T47D (cell line): ENCODE measurements around the gene TSEN2.
"Not testable (repeated sequence)": the region's sequence is repeated elsewhere in the genome, so short reads cannot be mapped to it uniquely, and the experiment has no call there.

Experiments
- DNase-seq, 2 experiments: peaks; one replicate each; pipeline versions ENCODE4 v3.0.0 to v3.0.0-alpha.2; 2011 to 2012; ENCODE audit warnings: low read depth in 1 of 2, low spot score in 1 of 2
- JUND ChIP-seq: IDR thresholded peaks from 2 replicates; pipeline ENCODE4 v1.6.1; 2012; ENCODE audit warnings: low read depth
- in situ Hi-C: cut with HindIII; loops from 2 replicates; pipeline ENCODE4 v1.10.0; 2016; ENCODE audit warnings: low sequenced_read_pairs, low pct_unique_long_range_greater_than_20kb

Gene TSEN2

DNA sequence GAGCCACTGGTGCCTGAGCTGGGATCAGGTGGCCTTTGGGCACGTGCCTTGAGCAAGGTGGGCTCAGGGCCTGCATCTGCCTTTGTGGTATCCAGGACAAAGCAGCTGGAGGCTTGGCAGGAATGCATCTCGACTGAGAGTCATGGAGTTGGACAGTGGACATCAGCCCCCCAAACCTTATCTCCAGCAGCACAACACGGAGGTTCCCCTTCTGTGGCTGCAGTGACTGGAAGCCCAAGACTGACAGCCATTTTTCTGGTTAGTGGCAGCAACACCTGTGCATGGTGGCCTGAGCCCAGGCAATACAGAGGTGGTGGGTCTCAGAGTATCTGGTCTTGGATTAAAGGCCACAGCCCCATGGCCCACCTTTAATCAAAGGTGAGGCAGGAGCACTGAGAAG, 27.8 kb upstream of the TSEN2 start:
- no peak for TF ChIP-seq JUND

GRCh38 chr3:12457380-12457779, 26.9 kb upstream of the TSEN2 start:
- in situ Hi-C loops, DNase-seq: not testable (repeated sequence)

More for the DNA sequence above, 27.8 kb upstream of the TSEN2 start:
- in situ Hi-C loops: no loop called here
- DNase-seq: no peak

- no peak for DNase-seq
- TF ChIP-seq JUND: no peak
- in situ Hi-C loops: no loop called here
Observed at GRCh38 chr3:12458901-12459300, 25.4 kb upstream of the TSEN2 start.

DNA sequence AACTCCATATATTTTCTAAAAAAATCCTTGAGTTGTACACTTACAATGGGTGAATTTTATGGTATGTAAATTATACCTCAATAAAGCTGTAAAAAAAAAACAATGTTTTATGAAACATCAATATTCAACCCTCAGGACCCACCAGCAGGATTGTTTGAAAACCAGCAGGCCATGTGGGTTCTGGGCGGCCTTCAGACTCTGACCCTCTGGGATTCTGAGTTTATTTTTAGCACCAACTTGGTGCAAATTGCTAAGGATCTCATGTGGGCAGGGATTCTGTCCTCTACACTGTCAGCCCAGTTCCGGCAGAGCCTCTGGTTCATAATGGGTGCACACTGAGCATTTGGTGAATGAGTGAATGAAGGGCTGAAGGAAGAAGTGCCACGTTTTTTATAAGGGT, 24.2 kb upstream of the TSEN2 start:
- DNase-seq: no peak
- in situ Hi-C loops: no loop called here
- no peak for TF ChIP-seq JUND

DNA sequence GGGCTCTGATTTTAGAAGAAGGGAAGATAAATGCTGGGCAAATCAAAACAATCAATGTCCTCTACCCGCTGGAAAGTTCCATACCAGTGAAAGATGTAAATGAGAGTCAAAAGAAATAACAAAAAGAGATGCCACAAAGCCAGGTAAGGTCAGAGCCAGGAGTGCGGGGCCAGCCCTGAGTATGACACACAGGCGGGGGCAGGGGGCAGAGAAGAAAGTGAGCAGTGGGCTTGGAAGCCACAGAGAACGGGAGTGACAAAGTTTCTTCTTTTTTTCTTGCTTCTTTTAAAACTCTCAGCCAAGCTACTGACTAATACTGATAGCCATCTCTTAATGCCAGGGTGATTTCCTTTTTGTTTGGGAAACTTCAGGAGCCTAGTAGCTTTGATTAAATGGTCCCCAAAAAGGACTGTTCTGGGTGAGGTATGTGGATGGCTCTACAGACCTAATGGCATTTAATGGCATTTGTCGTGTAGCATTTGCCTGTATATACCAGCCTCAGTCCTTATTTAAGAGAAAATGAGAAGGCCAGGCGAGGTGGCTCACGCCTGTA, 23.1 kb upstream of the TSEN2 start:
- DNase-seq: no peak
- TF ChIP-seq JUND: no peak
- in situ Hi-C loops: no loop called here

DNA sequence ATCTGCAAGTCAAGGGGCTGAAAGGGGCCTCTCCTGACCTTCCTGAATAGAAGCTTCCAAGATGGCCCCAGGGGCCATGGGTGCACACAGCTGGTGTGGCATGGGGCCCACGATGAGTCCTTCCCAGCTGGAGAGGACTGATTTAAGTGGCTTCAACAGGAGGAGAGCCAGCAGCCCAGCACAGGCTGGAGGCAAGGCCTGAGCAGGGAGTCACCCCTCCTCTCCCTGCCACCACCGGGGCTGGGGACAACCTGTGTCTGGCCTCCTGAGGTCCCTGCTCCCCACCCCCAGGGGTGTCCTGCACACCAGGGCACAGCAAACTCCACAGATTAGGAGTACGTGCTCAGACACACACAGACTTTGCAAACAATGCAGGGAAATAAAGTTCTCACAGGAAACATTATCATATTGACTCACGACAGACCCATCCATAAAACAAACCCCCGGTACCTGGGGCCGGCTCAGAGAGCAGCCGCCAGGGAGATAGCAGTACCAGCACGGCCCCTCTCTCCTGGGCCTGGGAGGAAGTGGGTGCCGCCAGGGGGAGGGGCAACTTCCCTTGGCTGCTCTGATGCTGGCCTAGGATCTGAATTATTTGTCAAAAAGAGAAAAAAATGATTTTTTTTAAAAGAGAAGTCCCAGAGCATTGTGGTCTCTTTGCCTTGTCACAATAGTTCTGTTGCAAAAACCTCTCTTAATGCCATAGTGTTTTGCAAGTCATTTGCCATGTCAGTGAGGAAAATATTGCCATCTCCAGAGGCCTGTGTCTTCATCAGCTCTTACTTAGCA, 21.9 kb upstream of the TSEN2 start:
- no peak for TF ChIP-seq JUND
- DNase-seq: no peak
- in situ Hi-C loops: no loop called here

DNA sequence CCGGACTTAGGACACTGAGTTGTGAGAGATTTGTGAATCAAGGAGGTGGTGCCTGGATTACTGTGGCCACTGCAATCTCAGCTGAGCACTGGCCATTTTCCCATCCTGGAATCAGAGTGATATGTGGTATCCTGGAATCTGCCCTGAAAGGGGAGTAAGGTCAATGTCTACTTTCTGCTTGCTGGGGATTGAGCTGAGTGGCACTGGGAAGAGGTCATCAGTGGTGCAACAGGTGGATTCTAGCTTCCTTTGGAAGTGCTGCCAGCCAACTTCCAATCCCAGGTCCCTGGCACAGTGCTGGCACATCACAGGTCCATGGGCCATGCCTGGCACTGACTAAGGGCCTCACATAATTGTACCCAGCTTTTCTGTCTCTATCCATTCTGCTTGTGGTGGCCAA, 20.6 kb upstream of the TSEN2 start:
- no peak for DNase-seq
- in situ Hi-C loops: no loop called here
- no peak for TF ChIP-seq JUND

- DNase-seq: no peak
- in situ Hi-C loops: no loop called here
- TF ChIP-seq JUND: no peak
Observed at GRCh38 chr3:12464181-12464580, 20.1 kb upstream of the TSEN2 start.

- in situ Hi-C loops: no loop called here
- DNase-seq: no peak
- TF ChIP-seq JUND: no peak
Observed at GRCh38 chr3:12465151-12465835, 19.0 kb upstream of the TSEN2 start.

- DNase-seq: no peak
- TF ChIP-seq JUND: no peak
- in situ Hi-C loops: no loop called here
Observed at GRCh38 chr3:12465836-12466225, 18.4 kb upstream of the TSEN2 start.

DNA sequence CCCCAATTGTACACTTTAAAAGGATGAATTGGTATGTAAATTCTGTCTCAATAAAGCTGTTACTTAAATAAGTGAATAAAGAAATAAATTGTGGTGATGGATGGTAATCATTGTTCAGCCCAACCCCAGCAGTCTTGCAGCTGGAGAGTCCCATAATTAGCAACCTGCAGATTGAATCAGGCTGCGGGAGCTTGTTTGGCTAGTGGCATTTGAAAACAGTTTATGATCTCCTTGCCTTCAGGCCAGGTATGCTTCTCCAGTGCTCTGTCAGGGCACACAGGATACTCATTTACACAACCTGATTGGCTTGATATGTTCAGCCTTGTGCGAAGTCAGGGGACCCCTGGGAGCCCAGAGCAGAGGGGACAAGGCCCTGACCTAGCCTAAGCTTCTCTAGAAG, 16.5 kb upstream of the TSEN2 start:
- in situ Hi-C loops: no loop called here
- peak; percentile 25; the same call in 1 of the 2 replicates for TF ChIP-seq JUND
- DNase-seq: peak; percentile 47 to 74

DNA sequence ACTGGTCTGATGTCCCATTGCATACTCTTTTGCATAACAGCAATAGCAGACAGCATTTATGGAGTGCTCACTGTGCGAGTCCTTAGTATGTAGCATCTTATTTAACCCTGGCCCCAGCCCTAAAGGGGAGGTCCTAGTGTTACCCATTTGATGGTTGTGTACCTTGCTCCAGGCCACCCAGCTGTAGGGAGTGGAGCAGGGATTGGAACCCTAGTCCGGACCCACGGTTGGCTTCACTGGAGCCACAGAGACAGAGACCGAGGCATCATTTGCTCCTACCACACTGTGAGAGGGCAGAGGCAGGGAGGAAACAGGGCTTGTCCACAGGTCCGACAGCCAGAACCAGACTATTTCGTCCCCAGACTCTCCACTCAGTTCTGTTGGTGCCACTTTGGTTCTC, 16.0 kb upstream of the TSEN2 start:
- no peak for DNase-seq
- TF ChIP-seq JUND: no peak
- in situ Hi-C loops: no loop called here

DNA sequence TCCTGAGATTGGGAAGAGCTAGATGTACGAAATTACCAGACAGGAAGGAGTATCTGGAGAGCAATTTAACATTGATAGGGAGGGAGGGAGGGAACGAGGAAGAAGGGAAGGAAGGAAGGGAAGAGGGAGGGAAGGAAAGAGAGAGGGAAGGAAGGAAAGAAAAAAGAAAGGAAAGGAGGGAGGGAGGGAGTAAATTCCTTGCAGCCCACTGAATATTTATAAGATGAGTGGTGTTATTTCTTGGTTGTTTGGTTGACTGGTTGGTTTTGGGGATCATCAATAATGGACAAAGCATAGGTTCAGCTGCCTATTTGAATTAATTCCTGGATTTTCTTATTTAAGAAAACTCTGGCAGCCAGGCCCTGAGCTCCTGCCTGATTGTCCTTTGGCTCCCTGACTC, 15.5 kb upstream of the TSEN2 start:
- in situ Hi-C loops: no loop called here
- no peak for TF ChIP-seq JUND
- no peak for DNase-seq

DNA sequence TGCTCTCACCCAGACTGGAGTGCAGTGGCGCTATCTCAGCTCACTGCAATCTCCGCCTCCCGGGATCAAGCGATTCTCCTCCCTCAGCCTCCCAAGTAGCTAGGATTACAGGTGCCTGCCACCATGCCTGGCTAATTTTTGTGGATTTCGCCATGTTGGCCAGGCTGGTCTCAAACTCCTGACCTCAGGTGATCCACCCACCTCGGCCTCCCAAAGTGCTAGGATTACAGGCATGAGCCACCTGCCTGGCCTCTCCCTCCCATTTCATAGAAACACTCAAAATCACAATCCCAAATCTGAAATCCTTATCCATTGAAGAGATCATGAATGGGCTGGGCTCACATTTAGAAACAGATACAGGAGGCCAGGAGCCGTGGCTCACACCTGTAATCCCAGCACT, 15.1 kb upstream of the TSEN2 start:
- DNase-seq, in situ Hi-C loops: not testable (repeated sequence)
